HepG2 (cell line): Measurements from ENCODE around the gene TSKU. TPM values are rescaled to one million over a fixed set of nuclear protein-coding genes. Genes with fewer than 3 reads are reported as not detected.

Experiments used
- ATAC-seq: fragments of 200-7000 bp; cut with Tn5 transposase; 3 replicates; pipeline ENCODE4 v1.9.1; 2020; ENCODE audit warnings: mild to moderate bottlenecking, moderate library complexity
- BruUV-seq: library from RNA; stranded (reverse); fragments of 400-500 nt; replicated peaks from 2 replicates; lab custom pipeline; 2021; lab: Mats Ljungman, UMichigan
- CTCF ChIA-PET: fragments of 300-600 bp; formaldehyde crosslinking; extraction: SDS; loops from one replicate; lab custom pipeline; 2021; ENCODE audit warnings: low total read pairs, inconsistent platforms, low intra/inter-chr PET ratio; lab: Yijun Ruan, JAX
- POLR2A ChIA-PET: fragments of 350-600 bp; sonication (Branson Sonifier 250); formaldehyde crosslinking; loops from one replicate; lab custom pipeline; 2020; ENCODE audit warnings: antibody characterized with exemption, inconsistent platforms; lab: Yijun Ruan, JAX
- DNase-seq: peaks from one replicate; pipeline ENCODE4 v3.0.0-alpha.2; 2015; ENCODE audit warnings: low spot score
- FAIRE-seq: peaks from 3 replicates; lab custom pipeline; 2011; peaks lifted over from hg19 to GRCh38; lab: Jason Lieb, UNC
- H2AFZ ChIP-seq: one replicate; pipeline ENCODE4 v1.6.1; 2011; ENCODE audit warnings: low read length, inconsistent platforms
- H3K27ac ChIP-seq: fragments of 300-600 bp; 3 replicates; pipeline ENCODE4 v1.8.0; 2011; ENCODE audit warnings: mixed run types, mild to moderate bottlenecking, mixed read lengths, low read length, inconsistent platforms; ENCODE audit not compliant: insufficient read depth; ENCODE audit errors: extremely low read length
- H3K27me3 ChIP-seq, 2 experiments: fragments of 200-600 bp in 1 of 2; 2 replicates in 1 of 2; 3 replicates in 1 of 2; pipeline versions ENCODE4 v1.6.0 to v1.8.0; 2011; ENCODE audit warnings: low read length in 2 of 2, mild to moderate bottlenecking in 2 of 2, moderate library complexity in 2 of 2, inconsistent platforms in 1 of 2; ENCODE audit not compliant: insufficient read depth in 2 of 2, control insufficient read depth in 1 of 2
- H3K36me3 ChIP-seq, 2 experiments: fragments of 200-600 bp in 1 of 2; replicated peaks in 1 of 2; 2 replicates in 1 of 2; 3 replicates in 1 of 2; pipeline versions ENCODE4 v1.5.1 to v1.8.0; 2011; ENCODE audit warnings: low read length in 2 of 2, inconsistent platforms in 1 of 2; ENCODE audit not compliant: insufficient read depth in 2 of 2, control insufficient read depth in 1 of 2
- H3K4me1 ChIP-seq: 2 replicates; pipeline ENCODE4 v1.5.1; 2012; ENCODE audit warnings: low read length, inconsistent platforms; ENCODE audit not compliant: insufficient read depth
- H3K4me2 ChIP-seq: 2 replicates; pipeline ENCODE4 v1.6.0; 2011; ENCODE audit warnings: low read depth, low read length, inconsistent platforms
- H3K4me3 ChIP-seq, 3 experiments: fragments of 200-600 bp in 1 of 3; sonication (generic), shearing (Covaris generic) in 1 of 3; replicated peaks in 1 of 3; 2 replicates each; pipeline ENCODE4 v1.5.1; 2011 to 2016; ENCODE audit warnings: low read length in 3 of 3, inconsistent platforms in 2 of 3, low read depth in 2 of 3, mild to moderate bottlenecking in 2 of 3, control low read depth in 1 of 3, mixed read lengths in 1 of 3; ENCODE audit not compliant: insufficient read depth in 1 of 3
- H3K79me2 ChIP-seq: one replicate; pipeline ENCODE4 v1.6.1; 2011; ENCODE audit warnings: low read length, inconsistent platforms; ENCODE audit not compliant: insufficient read depth
- H3K9ac ChIP-seq: 2 replicates; pipeline ENCODE4 v1.6.0; 2011; ENCODE audit warnings: mild to moderate bottlenecking, low read depth, low read length, inconsistent platforms; ENCODE audit not compliant: insufficient read depth
- H3K9me3 ChIP-seq: 2 replicates; pipeline ENCODE4 v1.5.1; 2012; ENCODE audit warnings: mild to moderate bottlenecking, low read length
- H4K20me1 ChIP-seq: 2 replicates; pipeline ENCODE4 v1.6.0; 2011; ENCODE audit warnings: inconsistent platforms, mild to moderate bottlenecking, low read length, moderate library complexity; ENCODE audit not compliant: insufficient read depth
- ELF4 ChIP-seq: sonication (generic); formaldehyde crosslinking; IDR thresholded peaks from 2 replicates; pipeline ENCODE4 v1.5.0; 2020; ENCODE audit warnings: missing genetic modification reagents, mild to moderate bottlenecking, moderate library complexity, borderline replicate concordance
- MAZ ChIP-seq, 2 experiments: sonication (generic) in 1 of 2; formaldehyde crosslinking in 1 of 2; IDR thresholded peaks; 2 replicates each; pipeline versions ENCODE4 v1.5.0 to v1.6.1; 2012 to 2020; ENCODE audit warnings: low read depth in 2 of 2, mild to moderate bottlenecking in 2 of 2, borderline replicate concordance in 1 of 2, improper control_type of control experiment in 1 of 2, low read length in 1 of 2, missing genetic modification reagents in 1 of 2, moderate library complexity in 1 of 2
- PAWR ChIP-seq: sonication (generic); formaldehyde crosslinking; IDR thresholded peaks from 2 replicates; pipeline ENCODE4 v1.4.0; 2020; ENCODE audit warnings: missing genetic modification reagents, mild to moderate bottlenecking, borderline replicate concordance
- PCBP2 ChIP-seq: fragments of 200-400 bp; formaldehyde crosslinking; optimal IDR thresholded peaks from 2 replicates; pipeline ENCODE3; 2018; ENCODE audit warnings: low read length, low read depth; ENCODE audit not compliant: poor library complexity, severe bottlenecking
- PLRG1 ChIP-seq: fragments of 450-650 bp; conservative IDR thresholded peaks from 2 replicates; pipeline ENCODE4 v1.6.1; 2016
- RNF2 ChIP-seq: fragments of 450-650 bp; conservative IDR thresholded peaks from 2 replicates; pipeline ENCODE4 v1.6.1; 2016; ENCODE audit warnings: low read depth
- TSC22D2 ChIP-seq: sonication (generic); formaldehyde crosslinking; IDR thresholded peaks from 2 replicates; pipeline ENCODE4 v1.5.1; 2020; ENCODE audit warnings: missing genetic modification reagents, mild to moderate bottlenecking, borderline replicate concordance
- ZNF652 ChIP-seq: IDR thresholded peaks from 2 replicates; pipeline ENCODE4 v1.6.1; 2016; ENCODE audit warnings: low read depth, borderline replicate concordance
- WGBS: methylation state at CpG from one replicate; pipeline ENCODE4 v1.1.6; 2017; ENCODE audit warnings: low lambda C conversion rate; 5-methylcytosine and 5-hydroxymethylcytosine counted together
- in situ Hi-C: cut with HindIII; loops from 2 replicates; pipeline ENCODE4 v1.10.0; 2017; ENCODE audit warnings: low pct_unique_long_range_greater_than_20kb; ENCODE audit not compliant: extremely low pct_ligation_motif_present
- intact Hi-C: fragments of 100-400 bp; cut with micrococcal nuclease; formaldehyde crosslinking; loops from one replicate; pipeline ENCODE4 v1.10.0; 2022; ENCODE audit not compliant: unreplicated experiment
- polyA plus RNA-seq, 8 experiments: library from polyadenylated mRNA; depleted of rRNA in 3 of 8; stranded (reverse) in 7 of 8; unstranded in 1 of 8; fragments of >200 nt; fragmentation: Illumina TruSeq in 4 of 8; extraction: Trizol in 4 of 8; gene quantifications; 2 replicates each; pipeline versions ENCODE4 v1.2.1 to v1.2.3, GENCODE V29; 2011 to 2016; ENCODE audit warnings: low read depth in 4 of 8, missing spikeins in 1 of 8, mixed read lengths in 1 of 8; ENCODE audit not compliant: insufficient read depth in 1 of 8
- total RNA-seq, 5 experiments: library from RNA; depleted of rRNA; stranded (reverse); fragments of >200 nt; fragmentation: Illumina TruSeq; extraction: Trizol; gene quantifications; 2 replicates each; pipeline ENCODE4 v1.2.3, GENCODE V29; 2016; ENCODE audit warnings: low read depth in 1 of 5
- TF ChIP-seq, protein P1 (sequence below): sonication (generic); formaldehyde crosslinking; conservative IDR thresholded peaks from 2 replicates; pipeline ENCODE4 v1.5.0; 2020; ENCODE audit warnings: missing genetic modification reagents
- TF ChIP-seq, protein P2 (sequence below): sonication (generic); formaldehyde crosslinking; IDR thresholded peaks from 2 replicates; pipeline ENCODE4 v1.4.0; 2020; ENCODE audit warnings: missing genetic modification reagents, borderline replicate concordance

Gene TSKU
- total and polyA plus RNA-seq, 2 of the 13 experiments (the other 11 are each of a cell fraction or from before 2014, with no cell fraction given) = 20.3 to 21.4 TPM

GRCh38 chr11:76758311-76758710 lies 24.8 kb upstream of the TSKU start:
- no peak overlapping the region for H2AFZ ChIP-seq
- no peak overlapping the region for H3K9ac ChIP-seq
- WGBS = 95% methylated on average over 9 of the region's 9 CpGs
- no peaks in the 10 kb centered on the region for H3K27me3 ChIP-seq
- no peaks in the 10 kb centered on the region for H3K79me2 ChIP-seq
- no peak overlapping the region for H3K4me3 ChIP-seq
- peaks cover 2% of the 10 kb centered on the region; the same call in 1 of the 2 replicates for H3K4me1 ChIP-seq
- intact Hi-C loops = no loop called here
- no peak for FAIRE-seq
- TF ChIP-seq ZNF652 = no peak
- no peak for TF ChIP-seq ELF4 (CRISPR knock-in tag)
- TF ChIP-seq, protein P1, sequence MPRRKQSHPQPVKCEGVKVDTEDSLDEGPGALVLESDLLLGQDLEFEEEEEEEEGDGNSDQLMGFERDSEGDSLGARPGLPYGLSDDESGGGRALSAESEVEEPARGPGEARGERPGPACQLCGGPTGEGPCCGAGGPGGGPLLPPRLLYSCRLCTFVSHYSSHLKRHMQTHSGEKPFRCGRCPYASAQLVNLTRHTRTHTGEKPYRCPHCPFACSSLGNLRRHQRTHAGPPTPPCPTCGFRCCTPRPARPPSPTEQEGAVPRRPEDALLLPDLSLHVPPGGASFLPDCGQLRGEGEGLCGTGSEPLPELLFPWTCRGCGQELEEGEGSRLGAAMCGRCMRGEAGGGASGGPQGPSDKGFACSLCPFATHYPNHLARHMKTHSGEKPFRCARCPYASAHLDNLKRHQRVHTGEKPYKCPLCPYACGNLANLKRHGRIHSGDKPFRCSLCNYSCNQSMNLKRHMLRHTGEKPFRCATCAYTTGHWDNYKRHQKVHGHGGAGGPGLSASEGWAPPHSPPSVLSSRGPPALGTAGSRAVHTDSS = no peak
- no peak for TF ChIP-seq TSC22D2
- no peak for TF ChIP-seq PAWR
- no peak for TF ChIP-seq PLRG1
- TF ChIP-seq, all 625 proteins: peak for 0
- H3K4me2 ChIP-seq = no peak overlapping the region
- H4K20me1 ChIP-seq = no peaks in the 10 kb centered on the region
- H3K36me3 ChIP-seq = no peaks in the 10 kb centered on the region
- in situ Hi-C loops = no loop called here
- CTCF ChIA-PET = no interaction called here
- H3K27ac ChIP-seq = no peak overlapping the region
- DNase-seq = no peak
- H3K9me3 ChIP-seq = no peaks in the 10 kb centered on the region
- no peak for ATAC-seq
- no TSS peak for BruUV-seq
- POLR2A ChIA-PET = no interaction called here

DNA sequence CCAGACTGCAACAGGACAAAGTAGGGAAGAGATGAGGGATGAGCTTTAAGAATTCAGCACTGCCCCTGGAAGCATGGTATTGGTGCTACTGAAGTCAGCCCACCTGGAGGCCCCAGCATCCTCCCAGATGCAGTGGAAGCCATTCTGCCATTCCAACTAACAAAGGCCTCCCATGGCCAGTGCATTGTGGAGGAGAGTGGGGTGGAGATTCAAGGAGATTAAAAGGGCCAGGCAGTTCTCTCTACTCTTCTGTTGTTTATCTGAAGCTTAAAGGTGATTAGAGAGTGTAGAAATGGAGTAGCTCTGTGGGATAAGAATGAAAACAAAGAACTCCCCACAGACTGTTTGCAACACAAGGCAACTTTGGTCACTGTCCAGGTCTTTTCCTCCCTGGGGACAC lies 24.1 kb upstream of the TSKU start:
- no TSS peak for BruUV-seq
- Histone ChIP-seq H3K27ac (no peak overlapping the region), H3K27me3 (no peaks in the 10 kb centered on the region), H3K9ac (no peak overlapping the region), H3K9me3 (no peaks in the 10 kb centered on the region), H3K36me3 (no peaks in the 10 kb centered on the region), H3K4me2 (no peak overlapping the region), H2AFZ (no peak overlapping the region), H3K4me3 (no peak overlapping the region), H3K4me1 (no peaks in the 10 kb centered on the region), H3K79me2 (no peaks in the 10 kb centered on the region), H4K20me1 (no peaks in the 10 kb centered on the region)
- intact Hi-C loops (no loop called here), in situ Hi-C loops (no loop called here)
- no peak for FAIRE-seq
- POLR2A ChIA-PET = no interaction called here
- CTCF ChIA-PET = no interaction called here
- DNase-seq = no peak
- no peak for ATAC-seq
- TF ChIP-seq, protein P2, sequence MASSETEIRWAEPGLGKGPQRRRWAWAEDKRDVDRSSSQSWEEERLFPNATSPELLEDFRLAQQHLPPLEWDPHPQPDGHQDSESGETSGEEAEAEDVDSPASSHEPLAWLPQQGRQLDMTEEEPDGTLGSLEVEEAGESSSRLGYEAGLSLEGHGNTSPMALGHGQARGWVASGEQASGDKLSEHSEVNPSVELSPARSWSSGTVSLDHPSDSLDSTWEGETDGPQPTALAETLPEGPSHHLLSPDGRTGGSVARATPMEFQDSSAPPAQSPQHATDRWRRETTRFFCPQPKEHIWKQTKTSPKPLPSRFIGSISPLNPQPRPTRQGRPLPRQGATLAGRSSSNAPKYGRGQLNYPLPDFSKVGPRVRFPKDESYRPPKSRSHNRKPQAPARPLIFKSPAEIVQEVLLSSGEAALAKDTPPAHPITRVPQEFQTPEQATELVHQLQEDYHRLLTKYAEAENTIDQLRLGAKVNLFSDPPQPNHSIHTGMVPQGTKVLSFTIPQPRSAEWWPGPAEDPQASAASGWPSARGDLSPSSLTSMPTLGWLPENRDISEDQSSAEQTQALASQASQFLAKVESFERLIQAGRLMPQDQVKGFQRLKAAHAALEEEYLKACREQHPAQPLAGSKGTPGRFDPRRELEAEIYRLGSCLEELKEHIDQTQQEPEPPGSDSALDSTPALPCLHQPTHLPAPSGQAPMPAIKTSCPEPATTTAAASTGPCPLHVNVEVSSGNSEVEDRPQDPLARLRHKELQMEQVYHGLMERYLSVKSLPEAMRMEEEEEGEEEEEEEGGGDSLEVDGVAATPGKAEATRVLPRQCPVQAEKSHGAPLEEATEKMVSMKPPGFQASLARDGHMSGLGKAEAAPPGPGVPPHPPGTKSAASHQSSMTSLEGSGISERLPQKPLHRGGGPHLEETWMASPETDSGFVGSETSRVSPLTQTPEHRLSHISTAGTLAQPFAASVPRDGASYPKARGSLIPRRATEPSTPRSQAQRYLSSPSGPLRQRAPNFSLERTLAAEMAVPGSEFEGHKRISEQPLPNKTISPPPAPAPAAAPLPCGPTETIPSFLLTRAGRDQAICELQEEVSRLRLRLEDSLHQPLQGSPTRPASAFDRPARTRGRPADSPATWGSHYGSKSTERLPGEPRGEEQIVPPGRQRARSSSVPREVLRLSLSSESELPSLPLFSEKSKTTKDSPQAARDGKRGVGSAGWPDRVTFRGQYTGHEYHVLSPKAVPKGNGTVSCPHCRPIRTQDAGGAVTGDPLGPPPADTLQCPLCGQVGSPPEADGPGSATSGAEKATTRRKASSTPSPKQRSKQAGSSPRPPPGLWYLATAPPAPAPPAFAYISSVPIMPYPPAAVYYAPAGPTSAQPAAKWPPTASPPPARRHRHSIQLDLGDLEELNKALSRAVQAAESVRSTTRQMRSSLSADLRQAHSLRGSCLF (CRISPR knock-in tag) = no peak
- TF ChIP-seq PCBP2 = no peak
- no peak for TF ChIP-seq RNF2
- TF ChIP-seq MAZ (IDR thresholded peaks at IDR 0.05; ENCODE audit: borderline replicate concordance, low read depth, low read length) = no peak
- TF ChIP-seq MAZ (CRISPR knock-in tag; IDR thresholded peaks at IDR 0.05; ENCODE audit: low read depth) = no peak
